Neural progenitor cell (in vitro differentiated cells): ENCODE results near the gene ARSK. TPM values are rescaled to one million over a fixed set of nuclear protein-coding genes. Genes with fewer than 3 reads are reported as not detected.

ENCODE experiments used
- DNase-seq: peaks from one replicate; pipeline ENCODE4 v3.0.0-alpha.2; 2016; ENCODE audit warnings: low spot score
- H2AFZ ChIP-seq: fragments of 200-600 bp; sonication (generic); replicated peaks from 2 replicates; pipeline ENCODE4 v1.6.1; 2016; ENCODE audit warnings: antibody characterized with exemption
- H3F3A ChIP-seq: fragments of 200-600 bp; sonication (generic); 2 replicates; pipeline ENCODE4 v1.6.1; 2016; ENCODE audit warnings: antibody characterized with exemption, low read depth
- H3K27ac ChIP-seq: fragments of 200-600 bp; sonication (generic); 2 replicates; pipeline ENCODE4 v1.5.1; 2016; ENCODE audit warnings: mild to moderate bottlenecking
- H3K27me3 ChIP-seq: fragments of 200-600 bp; sonication (generic); 2 replicates; pipeline ENCODE4 v1.6.1; 2016; ENCODE audit warnings: mild to moderate bottlenecking, moderate library complexity
- H3K36me3 ChIP-seq: fragments of 200-600 bp; sonication (generic); 2 replicates; pipeline ENCODE4 v1.5.1; 2016
- H3K4me1 ChIP-seq: fragments of 200-600 bp; sonication (generic); 2 replicates; pipeline ENCODE4 v1.6.1; 2016; ENCODE audit warnings: mixed run types
- H3K4me2 ChIP-seq: fragments of 200-600 bp; sonication (generic); 2 replicates; pipeline ENCODE4 v1.6.1; 2016
- H3K4me3 ChIP-seq: fragments of 200-600 bp; sonication (generic); 2 replicates; pipeline ENCODE4 v1.5.1; 2016
- H3K79me2 ChIP-seq: fragments of 200-600 bp; sonication (generic); 2 replicates; pipeline ENCODE4 v1.6.1; 2016; ENCODE audit warnings: low read depth
- H3K9ac ChIP-seq: fragments of 200-600 bp; sonication (generic); 2 replicates; pipeline ENCODE4 v1.6.1; 2016
- H3K9me3 ChIP-seq: fragments of 200-600 bp; sonication (generic); 2 replicates; pipeline ENCODE4 v1.5.1; 2016; ENCODE audit warnings: low read depth
- H4K20me1 ChIP-seq: fragments of 200-600 bp; sonication (generic); 2 replicates; pipeline ENCODE4 v1.6.1; 2016; ENCODE audit warnings: low read depth
- H3K27ac Mint-ChIP-seq: 3 replicates; pipeline ENCODE4 v1.8.0; 2021; ENCODE audit warnings: mixed read lengths
- H3K27me3 Mint-ChIP-seq: 2 replicates; pipeline ENCODE4 v1.8.0; 2022; ENCODE audit warnings: low read depth, mild to moderate bottlenecking, inconsistent platforms, moderate library complexity, mixed read lengths; ENCODE audit not compliant: insufficient read depth
- H3K36me3 Mint-ChIP-seq: 3 replicates; pipeline ENCODE4 v1.8.0; 2021; ENCODE audit warnings: mixed read lengths
- H3K4me1 Mint-ChIP-seq: 3 replicates; pipeline ENCODE4 v1.8.0; 2021; ENCODE audit warnings: mixed read lengths
- H3K4me3 Mint-ChIP-seq: 3 replicates; pipeline ENCODE4 v1.8.0; 2021; ENCODE audit warnings: mild to moderate bottlenecking, moderate library complexity, mixed read lengths
- H3K9me3 Mint-ChIP-seq: 3 replicates; pipeline ENCODE4 v1.8.0; 2020; ENCODE audit warnings: mixed read lengths
- CTCF ChIP-seq: fragments of 200-600 bp; sonication (generic); IDR thresholded peaks from 2 replicates; pipeline ENCODE4 v1.5.1; 2017; ENCODE audit warnings: antibody characterized with exemption, mild to moderate bottlenecking
- EZH2 ChIP-seq: fragments of 200-600 bp; sonication (generic); IDR thresholded peaks from 2 replicates; pipeline ENCODE4 v1.6.1; 2017; ENCODE audit warnings: antibody characterized with exemption, mild to moderate bottlenecking, moderate library complexity
- EZH2phosphoT487 ChIP-seq: fragments of 200-600 bp; sonication (generic); IDR thresholded peaks from 2 replicates; pipeline ENCODE4 v1.6.1; 2017; ENCODE audit warnings: antibody characterized with exemption
- total RNA-seq: library from RNA; depleted of rRNA; stranded (reverse); fragments of >200 nt; gene quantifications from 2 replicates; pipeline ENCODE4 v1.2.3, GENCODE V29; 2015; ENCODE audit warnings: low replicate concordance

ARSK gene
- total RNA-seq, 1 donor from 2014 or later: 21.3 TPM

GRCh38 chr5:95557841-95558240 lies 2.9 kb downstream of the ARSK start:
- no peaks in the 10 kb centered on the region for H4K20me1 ChIP-seq
- no peak overlapping the region for H2AFZ ChIP-seq
- H3K79me2 ChIP-seq: peaks cover 46% of the 10 kb centered on the region
- H3K27me3 ChIP-seq: no peaks in the 10 kb centered on the region
- H3K36me3 ChIP-seq: no peaks in the 10 kb centered on the region
- H3K9ac ChIP-seq: no peak overlapping the region
- no peak overlapping the region for H3K4me3 Mint-ChIP-seq
- H3K9me3 Mint-ChIP-seq: no peaks in the 10 kb centered on the region
- no peaks in the 10 kb centered on the region for H3K9me3 ChIP-seq
- no peak overlapping the region for H3K27ac Mint-ChIP-seq
- H3F3A ChIP-seq: peaks cover 7% of the 10 kb centered on the region
- peaks cover 3% of the 10 kb centered on the region for H3K27me3 Mint-ChIP-seq
- peaks cover 6% of the 10 kb centered on the region for H3K36me3 Mint-ChIP-seq
- no peak overlapping the region for H3K4me2 ChIP-seq
- no peak overlapping the region for H3K27ac ChIP-seq
- TF ChIP-seq EZH2 (no peak), EZH2phosphoT487 (no peak), CTCF (no peak)
- H3K4me1 ChIP-seq: peaks cover 7% of the 10 kb centered on the region
- H3K4me1 Mint-ChIP-seq: peaks cover 14% of the 10 kb centered on the region
- DNase-seq: no peak
- no peak overlapping the region for H3K4me3 ChIP-seq

GRCh38 chr5:95562282-95562681 lies 7.4 kb downstream of the ARSK start:
- H3K27ac ChIP-seq: no peak overlapping the region
- Mint-ChIP-seq H3K27ac (no peak overlapping the region), H3K9me3 (no peaks in the 10 kb centered on the region), H3K4me1 (no peaks in the 10 kb centered on the region), H3K27me3 (peaks cover 3% of the 10 kb centered on the region), H3K36me3 (peaks cover 8% of the 10 kb centered on the region), H3K4me3 (no peak overlapping the region)
- no peaks in the 10 kb centered on the region for H3K27me3 ChIP-seq
- no peak overlapping the region for H3K4me2 ChIP-seq
- no peaks in the 10 kb centered on the region for H3K36me3 ChIP-seq
- DNase-seq: no peak
- H3K4me3 ChIP-seq: no peak overlapping the region
- no peaks in the 10 kb centered on the region for H4K20me1 ChIP-seq
- no peak for TF ChIP-seq EZH2phosphoT487
- TF ChIP-seq EZH2: no peak
- no peak for TF ChIP-seq CTCF
- no peaks in the 10 kb centered on the region for H3K4me1 ChIP-seq
- H3K9me3 ChIP-seq: no peaks in the 10 kb centered on the region
- H3F3A ChIP-seq: no peaks in the 10 kb centered on the region
- H3K79me2 ChIP-seq: peaks cover 10% of the 10 kb centered on the region
- no peak overlapping the region for H2AFZ ChIP-seq
- no peak overlapping the region for H3K9ac ChIP-seq

- H3K4me1 ChIP-seq: no peaks in the 10 kb centered on the region
- H3K4me2 ChIP-seq: no peak overlapping the region
- H3K27ac Mint-ChIP-seq: no peak overlapping the region
- no peaks in the 10 kb centered on the region for H3K79me2 ChIP-seq
- no peak overlapping the region for H2AFZ ChIP-seq
- no peaks in the 10 kb centered on the region for H3K27me3 Mint-ChIP-seq
- no peaks in the 10 kb centered on the region for H3K9me3 Mint-ChIP-seq
- no peaks in the 10 kb centered on the region for H3K36me3 ChIP-seq
- no peaks in the 10 kb centered on the region for H3F3A ChIP-seq
- no peak overlapping the region for H3K27ac ChIP-seq
- no peaks in the 10 kb centered on the region for H4K20me1 ChIP-seq
- no peaks in the 10 kb centered on the region for H3K9me3 ChIP-seq
- TF ChIP-seq CTCF (no peak), EZH2phosphoT487 (no peak), EZH2 (no peak)
- DNase-seq: no peak
- H3K36me3 Mint-ChIP-seq: peaks cover 12% of the 10 kb centered on the region
- no peaks in the 10 kb centered on the region for H3K4me1 Mint-ChIP-seq
- no peak overlapping the region for H3K4me3 ChIP-seq
- no peak overlapping the region for H3K4me3 Mint-ChIP-seq
- H3K27me3 ChIP-seq: no peaks in the 10 kb centered on the region
- H3K9ac ChIP-seq: no peak overlapping the region
Measured at GRCh38 chr5:95563367-95563766, 8.5 kb downstream of the ARSK start.
